GM18511 (cell line): ENCODE data around the gene BFSP2.

Source experiments
- ATAC-seq: cut with Tn5 transposase; IDR thresholded peaks from one replicate; pipeline ENCODE4 v1.9.1; 2021; ENCODE audit warnings: mild to moderate bottlenecking, moderate library complexity; ENCODE audit not compliant: unreplicated experiment

Gene BFSP2

GRCh38 chr3:133381346-133382109 is 18.3 kb upstream of the BFSP2 start:
- no peak for ATAC-seq

GRCh38 chr3:133383175-133383574 is 16.7 kb upstream of the BFSP2 start:
- ATAC-seq: no peak

GRCh38 chr3:133383741-133384140 is 16.1 kb upstream of the BFSP2 start:
- no peak for ATAC-seq

GRCh38 chr3:133384331-133385027 is 15.4 kb upstream of the BFSP2 start:
- ATAC-seq: peak; percentile 72

GRCh38 chr3:133386876-133387275 is 13.0 kb upstream of the BFSP2 start:
- no peak for ATAC-seq

GRCh38 chr3:133387341-133387740 is 12.5 kb upstream of the BFSP2 start:
- no peak for ATAC-seq

GRCh38 chr3:133388696-133389395 is 11.0 kb upstream of the BFSP2 start:
- no peak for ATAC-seq

GRCh38 chr3:133390715-133391114 is 9.1 kb upstream of the BFSP2 start:
- ATAC-seq: no peak

- no peak for ATAC-seq
These were observed 6.7 kb upstream of the BFSP2 start for GRCh38 chr3:133393204-133393603.

GRCh38 chr3:133393691-133394474 is 6.0 kb upstream of the BFSP2 start:
- no peak for ATAC-seq

- ATAC-seq: no peak
These were observed 5.1 kb upstream of the BFSP2 start for GRCh38 chr3:133394561-133395311.

- ATAC-seq: no peak
These were observed 3.0 kb upstream of the BFSP2 start for GRCh38 chr3:133396906-133397305.

- ATAC-seq: no peak
These were observed 1.7 kb downstream of the BFSP2 start for GRCh38 chr3:133401374-133402135.

GRCh38 chr3:133404920-133405319 is 5.1 kb downstream of the BFSP2 start:
- no peak for ATAC-seq

- ATAC-seq: no peak
These were observed 8.5 kb downstream of the BFSP2 start for GRCh38 chr3:133408366-133408765.

GRCh38 chr3:133408961-133409360 is 9.1 kb downstream of the BFSP2 start:
- ATAC-seq: no peak

- ATAC-seq: no peak
These were observed 10.5 kb downstream of the BFSP2 start for GRCh38 chr3:133410191-133410892.

GRCh38 chr3:133412183-133413132 is 12.6 kb downstream of the BFSP2 start:
- no peak for ATAC-seq
